GM13976 (cell line): ENCODE data around the gene TEKT2.
A peak's percentile ranks its signal among the peaks of the same experiment; 100 is the strongest.

Experiments
- DNase-seq: peaks from one replicate; pipeline ENCODE4 v3.0.0; 2012; ENCODE audit warnings: low spot score
- CTCF ChIP-seq: IDR thresholded peaks from 2 replicates; pipeline ENCODE4 v1.5.1; 2012; ENCODE audit warnings: borderline replicate concordance, mild to moderate bottlenecking; ENCODE audit not compliant: insufficient read depth; ENCODE audit errors: extremely low read depth, missing control alignments, control extremely low read depth
- in situ Hi-C: fragments of 300-500 bp; cut with MboI; formaldehyde crosslinking; loops from one replicate; pipeline ENCODE4 v1.12.0; 2022; ENCODE audit warnings: low sequenced_read_pairs, mixed read lengths, inconsistent platforms; ENCODE audit not compliant: unreplicated experiment

The TEKT2 gene

GRCh38 chr1:36109041-36109679 lies 25.3 kb downstream of the TEKT2 start:
- DNase-seq: no peak
- in situ Hi-C loops: loop anchor here (10.0 kb wide), 1 partner anchor 76 kb away; no protein-coding TSS in a partner anchor
- TF ChIP-seq CTCF: no peak

- no peak for TF ChIP-seq CTCF
- in situ Hi-C loops: no loop called here
- DNase-seq: no peak
These were observed 27.3 kb downstream of the TEKT2 start for GRCh38 chr1:36111151-36111550.

GRCh38 chr1:36112823-36113222 lies 28.9 kb downstream of the TEKT2 start:
- no peak for TF ChIP-seq CTCF
- DNase-seq: no peak
- in situ Hi-C loops: no loop called here

GRCh38 chr1:36114371-36114770 lies 30.5 kb downstream of the TEKT2 start:
- TF ChIP-seq CTCF: no peak
- in situ Hi-C loops: no loop called here
- no peak for DNase-seq

GRCh38 chr1:36115200-36115669 lies 31.3 kb downstream of the TEKT2 start:
- in situ Hi-C loops: no loop called here
- DNase-seq: no peak
- TF ChIP-seq CTCF: no peak

GRCh38 chr1:36115931-36116330 lies 32.0 kb downstream of the TEKT2 start:
- peak; percentile 28 for DNase-seq
- in situ Hi-C loops: no loop called here
- no peak for TF ChIP-seq CTCF
